ENCODE results near the gene KNTC1.
A peak's percentile ranks its signal among the peaks of the same experiment; 100 is the strongest.

KNTC1 gene

GRCh38 chr12:122538496-122538895 lies 11.4 kb downstream of the KNTC1 start:
- no peak for TF ChIP-seq CTCF (IDR thresholded peaks at IDR 0.05; ENCODE audit: insufficient read depth, low read depth, low read length, missing control alignments)
- no peak overlapping the region for H3K4me3 ChIP-seq (ENCODE audit: low read depth, low read length)
- DNase-seq (ENCODE audit: low read depth): no peak

- H3K4me3 ChIP-seq (ENCODE audit: low read depth, low read length): no peak overlapping the region
- peak; percentile 49 for DNase-seq (ENCODE audit: low read depth)
- no peak for TF ChIP-seq CTCF (IDR thresholded peaks at IDR 0.05; ENCODE audit: insufficient read depth, low read depth, low read length, missing control alignments)
These were observed 17.5 kb downstream of the KNTC1 start for GRCh38 chr12:122544537-122544936.

- 0 out of 2 replicates have a peak overlapping the region, but pooled peaks have one; percentile 13 for H3K4me3 ChIP-seq (ENCODE audit: low read depth, low read length)
- peak; percentile 26 for DNase-seq (ENCODE audit: low read depth)
- no peak for TF ChIP-seq CTCF (IDR thresholded peaks at IDR 0.05; ENCODE audit: insufficient read depth, low read depth, low read length, missing control alignments)
These were observed 18.8 kb downstream of the KNTC1 start for GRCh38 chr12:122545855-122546254.

- TF ChIP-seq CTCF (IDR thresholded peaks at IDR 0.05; ENCODE audit: insufficient read depth, low read depth, low read length, missing control alignments): no peak
- no peak for DNase-seq (ENCODE audit: low read depth)
- no peak overlapping the region for H3K4me3 ChIP-seq (ENCODE audit: low read depth, low read length)
These were observed 20.3 kb downstream of the KNTC1 start for GRCh38 chr12:122547330-122547729.

GRCh38 chr12:122558745-122559641 lies 31.9 kb downstream of the KNTC1 start:
- no peak for TF ChIP-seq CTCF (IDR thresholded peaks at IDR 0.05; ENCODE audit: insufficient read depth, low read depth, low read length, missing control alignments)
- no peak overlapping the region for H3K4me3 ChIP-seq (ENCODE audit: low read depth, low read length)
- DNase-seq (ENCODE audit: low read depth): peak; percentile 48

GRCh38 chr12:122560138-122560537 lies 33.1 kb downstream of the KNTC1 start:
- no peak for TF ChIP-seq CTCF (IDR thresholded peaks at IDR 0.05; ENCODE audit: insufficient read depth, low read depth, low read length, missing control alignments)
- DNase-seq (ENCODE audit: low read depth): no peak

More at GRCh38 chr12:122560138-122560537, 33.1 kb downstream of the KNTC1 start:
- no peak overlapping the region for H3K4me3 ChIP-seq (ENCODE audit: low read depth, low read length)

Measured in GM12865 (cell line).